Activated CD4-positive, alpha-beta T cell treated with anti-CD3 and anti-CD28 coated beads, Interleukin-2, amount 50 U/mL, for 1 hour (primary cell): ENCODE results near the gene PINLYP.
"Not testable (repeated sequence)": the region's sequence is repeated elsewhere in the genome, so short reads cannot be mapped to it uniquely, and the experiment has no call there.

Experiments used
- DNase-seq: peaks from one replicate; pipeline ENCODE4 v3.0.0-alpha.2; 2020

PINLYP gene

DNA sequence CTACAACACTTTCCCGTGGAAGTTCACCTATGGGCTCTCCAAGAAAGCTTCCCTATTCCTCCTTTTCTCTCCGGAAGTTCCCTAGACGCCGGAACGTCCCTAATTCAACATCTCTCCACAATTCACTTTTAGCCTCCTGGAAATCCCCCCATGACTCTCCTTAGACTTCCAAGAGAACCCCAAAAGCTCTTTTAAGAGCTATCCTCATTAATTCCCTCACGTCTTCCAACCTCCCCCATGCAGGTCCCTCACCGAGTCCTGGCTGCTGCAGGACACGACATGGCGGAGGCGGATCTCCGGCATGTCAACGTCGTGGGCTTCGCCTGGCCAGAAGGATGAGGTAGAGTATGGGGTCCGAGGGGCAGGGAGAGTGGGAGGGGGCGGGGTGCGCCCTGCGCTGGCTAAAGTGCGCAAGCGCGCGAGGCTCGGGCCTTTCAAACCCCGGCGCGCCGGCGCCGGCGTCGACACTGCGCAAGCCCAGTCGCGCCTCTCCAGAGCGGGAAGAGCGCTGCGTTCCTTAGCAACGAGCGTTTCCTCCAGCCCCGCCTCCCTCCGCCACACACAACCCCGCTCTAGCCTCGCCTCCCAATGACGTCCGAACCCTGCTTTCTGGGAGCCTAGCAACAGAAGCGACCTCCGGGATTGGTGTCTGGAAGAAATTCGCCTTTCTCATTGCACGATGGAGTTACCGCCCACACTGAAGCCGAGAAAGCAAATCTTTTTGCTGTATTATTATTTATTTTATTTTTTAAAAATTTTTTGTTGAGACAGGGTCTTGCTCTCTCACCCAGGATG, at the start of gene PINLYP, which contains the start of gene XRCC1:
Gene PINLYP, plus strand, starts transcription at position 646 of the 795 bp plus-strand sequence. CDS start 1,391 bp downstream, outside the sequence.
Gene XRCC1, minus strand, starts transcription at position 372 of the 795 bp plus-strand sequence. Its CDS starts 69 bp downstream, at position 303.
- DNase-seq: peak; percentile 97

DNA sequence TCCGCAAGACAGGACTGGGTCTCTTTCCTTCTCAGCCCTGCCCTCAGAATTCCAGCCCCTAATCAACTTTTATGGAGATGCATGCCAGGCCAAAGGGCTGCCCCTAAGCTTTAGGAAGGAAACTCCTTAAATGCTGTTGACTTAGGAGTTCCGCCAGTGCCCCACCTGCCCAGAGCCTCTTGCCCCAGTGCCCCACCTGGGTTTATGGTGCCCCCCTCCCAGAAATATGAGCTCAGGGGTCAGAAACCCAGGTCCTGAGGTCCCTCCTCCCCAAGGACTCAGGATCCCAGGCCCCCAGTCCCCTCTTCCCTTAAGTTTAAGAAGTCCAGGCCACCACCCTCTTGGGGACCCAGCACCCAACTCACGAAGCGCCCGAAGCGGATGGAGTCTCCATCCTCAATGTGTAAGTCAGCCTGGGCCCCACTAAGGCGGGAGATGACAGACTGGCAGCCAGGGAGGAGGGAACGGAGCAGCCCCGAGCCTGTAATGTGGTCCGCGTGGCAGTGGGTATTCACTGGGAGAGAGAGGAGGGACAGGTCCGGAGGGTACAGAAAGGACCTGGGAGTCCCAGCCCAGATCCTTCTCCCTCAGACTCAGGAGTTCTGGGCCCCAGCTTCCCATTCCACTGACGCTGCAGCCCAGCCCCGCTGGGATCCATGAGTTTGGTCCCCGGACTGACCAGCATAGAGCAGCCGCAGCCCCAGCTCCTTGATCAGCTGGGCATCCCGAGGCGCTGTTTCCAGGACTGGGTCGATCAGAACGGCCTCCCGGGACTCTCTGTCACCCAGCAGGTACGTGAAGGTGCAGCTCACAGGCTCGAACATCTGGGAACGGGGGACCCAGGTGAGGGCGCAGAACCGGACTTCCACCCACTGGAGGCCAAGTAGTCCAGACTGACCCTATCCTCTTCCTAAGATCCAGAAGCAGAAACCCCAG, 49.5 kb upstream of the PINLYP start:
- DNase-seq: no peak

DNA sequence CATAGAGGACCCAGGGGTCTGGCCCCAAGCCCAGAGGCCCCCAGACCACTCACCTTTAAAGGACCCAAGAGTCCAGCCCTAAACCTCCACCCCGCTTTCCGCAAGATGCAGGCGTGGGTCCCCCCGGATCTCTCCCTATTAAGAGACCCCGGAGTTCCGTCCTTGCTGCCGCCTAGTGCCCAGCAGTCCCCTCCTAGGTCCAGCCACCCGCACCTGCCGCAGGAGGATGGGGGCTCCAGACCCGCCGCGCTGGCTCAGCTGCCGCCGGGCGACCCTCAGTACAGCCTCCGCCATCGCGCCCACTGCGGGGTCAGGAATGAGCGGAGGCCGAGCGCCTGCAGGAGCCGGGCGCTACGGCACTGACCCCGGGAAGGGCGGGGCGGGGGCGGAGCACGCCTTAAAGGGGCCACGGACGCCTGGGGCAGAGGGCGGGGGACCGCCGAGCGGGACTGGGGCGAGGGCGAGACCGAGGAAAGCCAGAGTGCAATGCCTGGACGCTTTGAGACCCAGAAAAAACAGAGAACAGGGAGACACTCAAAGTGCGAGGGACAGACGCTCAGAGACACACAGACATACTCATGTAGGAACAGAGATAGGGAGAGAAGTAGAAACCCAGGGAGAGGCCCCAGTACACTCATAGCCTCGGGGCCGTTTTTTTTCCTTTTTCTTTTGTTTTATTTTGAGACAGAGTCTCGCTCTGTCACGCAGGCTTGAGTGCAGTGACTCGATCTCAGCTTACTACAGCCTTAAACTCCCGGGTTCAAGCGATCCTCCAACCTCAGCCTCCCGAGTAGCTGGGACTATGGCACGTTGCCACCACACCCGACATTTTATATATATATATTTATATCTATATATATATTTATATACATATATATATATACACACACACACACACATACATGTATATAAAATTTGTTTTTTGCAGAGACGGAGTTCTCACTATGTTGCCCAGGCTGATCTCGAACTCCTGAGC, 48.4 kb upstream of the PINLYP start, which contains the start of gene ETHE1:
Gene ETHE1, minus strand, starts transcription at position 318 of the 976 bp plus-strand sequence. Its CDS starts 24 bp downstream, at position 294.
- peak; percentile 62 for DNase-seq

- no peak for DNase-seq
Observed at GRCh38 chr19:43527860-43528622, 47.6 kb upstream of the PINLYP start.

GRCh38 chr19:43532571-43532961, 43.0 kb upstream of the PINLYP start:
- no peak for DNase-seq

GRCh38 chr19:43532962-43533545, 42.5 kb upstream of the PINLYP start, which contains the start of gene ZNF575:
Gene ZNF575, plus strand, starts transcription at chr19:43533188. Its CDS starts 1,235 bp downstream, at chr19:43534423.
- peak; percentile 77 for DNase-seq

GRCh38 chr19:43533546-43534304, 41.9 kb upstream of the PINLYP start:
- DNase-seq: peak; percentile 91

- DNase-seq: no peak
Observed at GRCh38 chr19:43534305-43534815, 41.2 kb upstream of the PINLYP start.

DNA sequence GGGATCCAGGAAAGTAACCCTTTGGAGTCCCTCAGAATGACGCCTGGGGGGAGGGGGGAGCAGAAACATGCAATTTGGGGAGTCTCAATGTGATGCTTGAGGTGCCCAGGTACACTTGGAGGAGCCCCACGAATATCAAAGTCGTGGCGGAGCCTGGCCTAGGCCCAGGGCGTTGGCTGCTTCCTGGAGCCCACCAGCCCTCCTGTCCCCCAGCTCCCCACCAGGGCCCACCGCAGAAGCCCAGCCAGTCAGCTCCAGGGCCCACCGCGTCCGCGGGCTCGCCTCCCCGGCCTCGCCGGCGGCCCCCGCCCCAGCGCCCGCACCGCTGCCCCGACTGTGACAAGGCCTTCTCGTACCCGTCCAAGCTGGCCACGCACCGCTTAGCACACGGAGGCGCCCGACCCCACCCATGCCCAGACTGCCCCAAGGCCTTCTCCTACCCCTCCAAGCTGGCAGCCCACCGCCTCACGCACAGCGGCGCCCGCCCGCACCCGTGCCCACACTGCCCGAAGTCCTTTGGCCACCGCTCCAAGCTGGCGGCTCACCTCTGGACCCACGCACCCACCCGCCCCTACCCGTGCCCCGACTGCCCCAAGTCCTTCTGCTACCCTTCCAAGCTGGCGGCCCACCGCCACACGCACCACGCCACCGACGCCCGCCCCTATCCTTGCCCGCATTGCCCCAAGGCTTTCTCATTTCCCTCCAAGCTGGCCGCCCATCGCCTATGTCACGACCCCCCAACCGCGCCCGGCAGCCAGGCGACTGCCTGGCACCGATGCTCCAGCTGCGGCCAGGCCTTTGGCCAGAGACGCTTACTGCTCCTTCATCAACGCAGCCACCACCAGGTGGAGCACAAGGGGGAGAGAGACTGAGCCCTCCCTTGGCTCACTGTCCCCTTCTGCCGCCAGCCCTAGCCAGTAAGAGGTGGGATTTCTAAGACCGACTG, 40.5 kb upstream of the PINLYP start:
- no peak for DNase-seq

GRCh38 chr19:43538922-43539321, 36.7 kb upstream of the PINLYP start:
- DNase-seq: no peak

GRCh38 chr19:43540381-43540780, 35.2 kb upstream of the PINLYP start:
- DNase-seq: no peak

GRCh38 chr19:43541920-43542650, 33.5 kb upstream of the PINLYP start:
- DNase-seq: no peak

DNA sequence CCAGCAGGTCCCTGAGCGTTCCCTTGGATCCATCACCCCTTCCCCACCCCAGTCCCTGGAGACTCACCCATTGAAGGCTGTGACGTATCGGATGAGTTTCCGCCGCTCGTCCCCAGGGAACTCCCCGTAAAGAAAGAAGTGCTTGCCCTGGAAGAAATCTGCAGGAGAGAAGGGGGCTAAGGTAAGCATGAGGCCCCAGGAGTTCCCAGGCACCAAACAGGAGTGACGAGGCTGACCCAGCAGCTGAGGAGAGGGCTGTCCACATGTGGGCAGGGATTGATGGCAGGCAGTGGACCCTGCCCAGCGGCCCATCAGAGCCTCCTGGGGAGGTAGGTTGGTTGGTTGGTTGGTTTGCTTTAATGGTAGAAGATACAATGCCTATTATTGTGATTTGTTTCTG, 31.5 kb upstream of the PINLYP start:
- no peak for DNase-seq

DNA sequence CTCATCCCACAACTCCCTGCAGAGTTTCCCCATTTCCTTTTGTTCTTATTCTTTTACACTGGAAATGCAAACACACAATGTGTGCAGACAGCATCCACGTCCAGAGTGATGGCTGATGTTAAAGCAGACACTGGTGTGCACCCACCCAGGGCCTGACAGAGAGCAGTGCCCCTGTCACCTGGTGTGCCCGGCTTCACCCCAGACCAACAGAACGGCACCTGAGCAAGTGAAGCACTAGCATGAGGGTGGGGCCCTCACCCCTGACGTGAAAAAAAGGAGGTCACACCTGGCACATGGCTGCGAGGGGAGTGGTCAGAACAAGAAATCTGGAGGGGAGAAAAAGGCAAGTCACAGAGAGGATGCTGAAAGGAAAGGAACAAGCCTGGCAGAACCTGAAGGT, 30.3 kb upstream of the PINLYP start:
- DNase-seq: no peak

GRCh38 chr19:43545981-43546380, 29.6 kb upstream of the PINLYP start:
- DNase-seq: no peak

DNA sequence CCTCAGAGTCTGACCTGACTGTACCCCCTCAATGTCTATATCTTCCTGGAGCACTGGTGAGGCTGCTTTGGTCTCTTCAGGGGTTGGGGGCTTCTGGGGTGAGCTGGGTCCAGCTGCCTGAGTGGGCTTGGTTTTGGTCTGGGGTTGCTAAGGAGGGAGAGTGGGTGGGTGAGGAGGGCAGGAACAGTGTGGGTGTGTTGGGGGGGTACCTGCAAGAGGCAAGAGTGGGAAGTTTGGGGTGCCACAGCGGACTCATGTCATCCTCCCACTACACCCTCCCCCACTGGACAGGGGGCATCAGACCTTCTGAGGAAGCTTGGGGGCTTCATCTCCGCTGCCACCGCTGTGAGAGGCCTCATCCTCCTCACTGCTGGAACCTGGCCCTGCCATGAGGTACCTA, 29.0 kb upstream of the PINLYP start:
- no peak for DNase-seq

GRCh38 chr19:43547926-43548325, 27.7 kb upstream of the PINLYP start:
- DNase-seq: not testable (repeated sequence)

GRCh38 chr19:43548706-43549105, 26.9 kb upstream of the PINLYP start:
- no peak for DNase-seq
